OCI-LY3 (cell line): ENCODE data around the gene HLA-DMB.

Experiments used
- H2AFZ ChIP-seq: fragments of 200-600, 300-600 bp; shearing (Covaris generic); 2 replicates; pipeline ENCODE4 v1.6.0; 2014; ENCODE audit warnings: antibody characterized with exemption, low read depth, low read length
- H3K27ac ChIP-seq: fragments of 200-600, 300-600 bp; sonication (generic); 2 replicates; pipeline ENCODE4 v1.5.1; 2014; ENCODE audit warnings: mild to moderate bottlenecking, low read length, moderate library complexity, mixed read lengths
- H3K27me3 ChIP-seq: fragments of 200-600, 300-600 bp; sonication (generic); 2 replicates; pipeline ENCODE4 v1.6.1; 2014; ENCODE audit warnings: low read depth, low read length, mixed read lengths
- H3K36me3 ChIP-seq: fragments of 200-600, 300-600 bp; sonication (generic); replicated peaks from 2 replicates; pipeline ENCODE3; 2014; ENCODE audit warnings: low read depth, low read length, mixed read lengths
- H3K4me1 ChIP-seq: fragments of 300-600, 200-600 bp; sonication (generic); 2 replicates; pipeline ENCODE4 v1.6.1; 2014; ENCODE audit warnings: low read length, mixed read lengths
- H3K4me2 ChIP-seq: fragments of 200-600, 300-600 bp; sonication (generic); 2 replicates; pipeline ENCODE4 v1.6.1; 2014; ENCODE audit warnings: low read length, mixed read lengths
- H3K4me3 ChIP-seq: fragments of 300-600, 200-600 bp; sonication (generic); 2 replicates; pipeline ENCODE4 v1.5.1; 2014; ENCODE audit warnings: antibody characterized with exemption, mild to moderate bottlenecking, low read length, moderate library complexity
- H3K79me2 ChIP-seq: fragments of 300-600, 200-600 bp; shearing (Covaris generic); 2 replicates; pipeline ENCODE4 v1.6.1; 2014; ENCODE audit warnings: mild to moderate bottlenecking, low read length, mixed read lengths
- H3K9ac ChIP-seq: fragments of 300-600, 200-600 bp; shearing (Covaris generic); 2 replicates; pipeline ENCODE4 v1.6.0; 2014; ENCODE audit warnings: mild to moderate bottlenecking, low read length, moderate library complexity
- H3K9me3 ChIP-seq: fragments of 200-600, 300-600 bp; shearing (Covaris generic); 2 replicates; pipeline ENCODE4 v1.6.1; 2014; ENCODE audit warnings: low read length, mixed read lengths; ENCODE audit not compliant: insufficient read depth
- H4K20me1 ChIP-seq: fragments of 200-600, 300-600 bp; sonication (generic); 2 replicates; pipeline ENCODE4 v1.6.1; 2016; ENCODE audit warnings: low read length, mixed read lengths; ENCODE audit not compliant: insufficient read depth
- EZH2phosphoT487 ChIP-seq: fragments of 200-600 bp; shearing (Covaris generic); IDR thresholded peaks from 2 replicates; pipeline ENCODE4 v1.6.1; 2018; ENCODE audit warnings: antibody characterized with exemption, mixed run types, low read depth
- TF ChIP-seq, protein P1 (sequence below): fragments of 200-600, 300-600 bp; sonication (generic); IDR thresholded peaks from 2 replicates; pipeline ENCODE4 v1.5.1; 2014; ENCODE audit warnings: antibody characterized with exemption, low read length, low read depth

The HLA-DMB gene

DNA sequence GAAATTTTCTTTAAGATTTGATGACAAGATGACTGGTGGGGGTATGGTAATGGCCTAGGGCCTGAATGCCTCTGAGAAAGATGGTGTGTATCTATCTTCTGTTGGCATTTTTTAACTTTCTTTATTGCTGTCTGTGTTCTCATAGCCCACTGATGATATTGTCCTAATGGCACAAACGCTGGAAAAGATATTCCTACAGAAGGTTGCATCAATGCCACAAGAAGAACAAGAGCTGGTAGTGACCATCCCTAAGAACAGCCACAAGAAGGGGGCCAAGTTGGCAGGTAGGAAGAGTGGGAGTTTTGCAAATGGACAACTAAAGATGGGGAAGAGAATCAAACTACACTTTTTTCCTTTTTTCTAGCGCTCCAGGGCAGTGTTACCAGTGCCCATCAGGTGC is 35.1 kb upstream of the HLA-DMB start:
- peaks cover 84% of the 10 kb centered on the region for H4K20me1 ChIP-seq
- no peak overlapping the region for H3K4me2 ChIP-seq
- H3K27ac ChIP-seq, result no peak overlapping the region
- H2AFZ ChIP-seq, result no peak overlapping the region
- no peak overlapping the region for H3K4me3 ChIP-seq
- no peak overlapping the region for H3K9ac ChIP-seq
- peaks cover 89% of the 10 kb centered on the region for H3K36me3 ChIP-seq
- no peaks in the 10 kb centered on the region for H3K27me3 ChIP-seq
- no peaks in the 10 kb centered on the region; the same call in 1 of the 2 replicates for H3K9me3 ChIP-seq
- no peak for TF ChIP-seq EZH2phosphoT487
- TF ChIP-seq, protein P1, sequence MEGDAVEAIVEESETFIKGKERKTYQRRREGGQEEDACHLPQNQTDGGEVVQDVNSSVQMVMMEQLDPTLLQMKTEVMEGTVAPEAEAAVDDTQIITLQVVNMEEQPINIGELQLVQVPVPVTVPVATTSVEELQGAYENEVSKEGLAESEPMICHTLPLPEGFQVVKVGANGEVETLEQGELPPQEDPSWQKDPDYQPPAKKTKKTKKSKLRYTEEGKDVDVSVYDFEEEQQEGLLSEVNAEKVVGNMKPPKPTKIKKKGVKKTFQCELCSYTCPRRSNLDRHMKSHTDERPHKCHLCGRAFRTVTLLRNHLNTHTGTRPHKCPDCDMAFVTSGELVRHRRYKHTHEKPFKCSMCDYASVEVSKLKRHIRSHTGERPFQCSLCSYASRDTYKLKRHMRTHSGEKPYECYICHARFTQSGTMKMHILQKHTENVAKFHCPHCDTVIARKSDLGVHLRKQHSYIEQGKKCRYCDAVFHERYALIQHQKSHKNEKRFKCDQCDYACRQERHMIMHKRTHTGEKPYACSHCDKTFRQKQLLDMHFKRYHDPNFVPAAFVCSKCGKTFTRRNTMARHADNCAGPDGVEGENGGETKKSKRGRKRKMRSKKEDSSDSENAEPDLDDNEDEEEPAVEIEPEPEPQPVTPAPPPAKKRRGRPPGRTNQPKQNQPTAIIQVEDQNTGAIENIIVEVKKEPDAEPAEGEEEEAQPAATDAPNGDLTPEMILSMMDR, result no peak
- H3K79me2 ChIP-seq, result peaks cover 85% of the 10 kb centered on the region
- H3K4me1 ChIP-seq, result peaks cover 3% of the 10 kb centered on the region; the same call in 1 of the 2 replicates

- Histone ChIP-seq H3K27me3 (no peaks in the 10 kb centered on the region), H3K4me3 (peak overlapping the region; percentile 91), H3K4me2 (peak overlapping the region; percentile 64), H3K27ac (no peak overlapping the region), H4K20me1 (peaks cover 72% of the 10 kb centered on the region), H2AFZ (no peak overlapping the region), H3K9me3 (no peaks in the 10 kb centered on the region; the same call in 1 of the 2 replicates), H3K4me1 (peaks cover 3% of the 10 kb centered on the region; the same call in 1 of the 2 replicates), H3K9ac (peak overlapping the region; percentile 87), H3K36me3 (peaks cover 80% of the 10 kb centered on the region), H3K79me2 (peaks cover 85% of the 10 kb centered on the region)
- TF ChIP-seq, protein P1, result no peak
- TF ChIP-seq EZH2phosphoT487, result no peak
Observed at GRCh38 chr6:32974541-32975308, 33.9 kb upstream of the HLA-DMB start.

DNA sequence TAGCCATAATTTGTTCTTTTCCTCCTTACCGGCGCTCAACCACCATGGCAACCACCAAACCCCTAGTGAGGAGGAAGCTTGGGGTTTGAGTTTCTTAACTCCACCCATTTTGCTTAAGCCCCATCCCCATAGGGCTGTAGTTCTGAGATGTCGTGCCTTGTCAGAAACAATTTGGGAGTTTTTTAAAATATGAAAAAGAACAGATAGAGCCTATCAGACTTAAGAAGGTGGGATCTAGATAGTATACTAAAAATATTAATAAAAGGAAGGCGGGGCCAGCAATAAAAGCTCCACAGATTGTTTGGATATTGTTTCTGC is 33.1 kb upstream of the HLA-DMB start:
- H3K27ac ChIP-seq, result no peak overlapping the region
- no peak overlapping the region for H2AFZ ChIP-seq
- peaks cover 66% of the 10 kb centered on the region for H4K20me1 ChIP-seq
- no peak for TF ChIP-seq EZH2phosphoT487
- TF ChIP-seq, protein P1, result no peak
- H3K9me3 ChIP-seq, result no peaks in the 10 kb centered on the region; the same call in 1 of the 2 replicates
- H3K4me3 ChIP-seq, result peak overlapping the region; percentile 91
- peaks cover 3% of the 10 kb centered on the region; the same call in 1 of the 2 replicates for H3K4me1 ChIP-seq
- H3K36me3 ChIP-seq, result peaks cover 77% of the 10 kb centered on the region
- H3K79me2 ChIP-seq, result peaks cover 90% of the 10 kb centered on the region
- H3K9ac ChIP-seq, result peak overlapping the region; percentile 87
- H3K27me3 ChIP-seq, result no peaks in the 10 kb centered on the region
- peak overlapping the region; percentile 64 for H3K4me2 ChIP-seq

DNA sequence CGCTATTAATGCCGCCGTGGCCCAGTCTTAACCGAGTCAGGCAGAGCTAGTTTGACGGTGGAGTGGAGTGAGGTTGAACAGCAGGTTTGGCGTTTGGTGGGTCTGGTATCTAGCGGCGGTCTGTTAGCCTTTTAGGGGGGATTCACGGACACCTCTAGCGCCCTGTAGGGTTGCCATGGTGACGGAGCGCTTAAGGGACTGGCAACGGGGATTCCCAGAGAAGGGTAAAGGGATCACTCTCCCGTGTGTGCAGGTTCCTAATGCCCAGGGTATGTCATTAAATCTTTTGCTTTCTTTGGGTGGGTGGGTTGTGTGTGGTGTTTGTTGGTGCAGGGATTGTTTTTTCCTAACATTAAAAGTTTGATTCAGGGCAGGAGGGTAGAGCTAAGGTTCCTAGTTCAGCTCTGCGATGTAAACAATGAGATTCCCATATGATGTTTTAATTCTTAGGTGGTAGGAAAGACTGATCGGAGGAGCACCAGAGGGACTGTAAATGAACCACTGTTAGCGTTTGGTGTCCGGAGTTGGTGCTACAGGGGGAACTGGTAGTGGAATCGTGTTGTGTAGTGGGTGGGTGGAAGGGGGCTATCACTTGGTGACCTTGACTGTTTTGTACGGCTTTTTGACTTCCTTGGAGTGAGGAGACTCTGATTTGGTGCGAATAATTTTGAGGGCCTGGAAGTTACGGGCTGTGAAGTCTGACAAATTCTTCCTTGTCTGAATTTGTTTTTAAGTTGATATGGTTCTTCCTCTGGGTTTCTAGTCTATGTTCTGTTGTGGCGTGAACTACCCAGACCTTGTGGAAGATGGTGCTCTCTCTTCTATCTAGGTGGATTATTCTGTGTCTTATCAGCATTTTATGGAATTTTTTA is 32.6 kb upstream of the HLA-DMB start:
- no peak for TF ChIP-seq EZH2phosphoT487
- TF ChIP-seq, protein P1, result no peak
- Histone ChIP-seq H3K9me3 (no peaks in the 10 kb centered on the region; the same call in 1 of the 2 replicates), H3K4me2 (peak overlapping the region; percentile 64), H3K79me2 (peaks cover 88% of the 10 kb centered on the region), H3K4me1 (peaks cover 3% of the 10 kb centered on the region; the same call in 1 of the 2 replicates), H3K27me3 (no peaks in the 10 kb centered on the region), H4K20me1 (peaks cover 61% of the 10 kb centered on the region), H3K4me3 (peak overlapping the region; percentile 91), H3K9ac (peak overlapping the region; percentile 87), H3K27ac (peak overlapping the region; percentile 77), H3K36me3 (peaks cover 72% of the 10 kb centered on the region), H2AFZ (no peak overlapping the region)
